22Rv1 (cell line): ENCODE measurements around the gene SBNO1.

Experiments used
- ZFX ChIP-seq: fragments of 450-650 bp; IDR thresholded peaks from 2 replicates; pipeline ENCODE4 v1.6.1; 2017; ENCODE audit warnings: antibody characterized with exemption, borderline replicate concordance
- TF ChIP-seq, protein P1 (sequence below): fragments of 450-650 bp; IDR thresholded peaks from 2 replicates; pipeline ENCODE4 v1.5.1; 2017; ENCODE audit warnings: mild to moderate bottlenecking

DNA sequence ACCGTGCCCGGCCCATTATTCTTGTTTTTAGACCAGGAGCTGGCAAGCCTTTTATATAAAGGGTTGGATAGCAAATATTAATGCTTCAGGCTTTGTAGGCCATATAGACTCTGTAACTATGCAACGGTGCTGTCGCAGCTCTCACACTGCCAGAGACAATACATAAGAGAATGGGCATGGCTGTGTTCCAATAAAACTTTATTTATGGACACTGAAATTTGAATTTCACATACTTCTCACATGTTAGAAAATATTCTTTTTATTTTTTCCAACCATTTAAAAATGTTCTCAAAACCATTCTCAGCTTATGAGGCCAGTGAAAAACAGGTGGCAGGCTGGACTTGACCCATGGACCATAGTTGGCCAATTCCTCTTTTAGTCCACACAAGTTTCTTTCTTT is 80.0 kb downstream of the SBNO1 start:
- TF ChIP-seq, protein P1, sequence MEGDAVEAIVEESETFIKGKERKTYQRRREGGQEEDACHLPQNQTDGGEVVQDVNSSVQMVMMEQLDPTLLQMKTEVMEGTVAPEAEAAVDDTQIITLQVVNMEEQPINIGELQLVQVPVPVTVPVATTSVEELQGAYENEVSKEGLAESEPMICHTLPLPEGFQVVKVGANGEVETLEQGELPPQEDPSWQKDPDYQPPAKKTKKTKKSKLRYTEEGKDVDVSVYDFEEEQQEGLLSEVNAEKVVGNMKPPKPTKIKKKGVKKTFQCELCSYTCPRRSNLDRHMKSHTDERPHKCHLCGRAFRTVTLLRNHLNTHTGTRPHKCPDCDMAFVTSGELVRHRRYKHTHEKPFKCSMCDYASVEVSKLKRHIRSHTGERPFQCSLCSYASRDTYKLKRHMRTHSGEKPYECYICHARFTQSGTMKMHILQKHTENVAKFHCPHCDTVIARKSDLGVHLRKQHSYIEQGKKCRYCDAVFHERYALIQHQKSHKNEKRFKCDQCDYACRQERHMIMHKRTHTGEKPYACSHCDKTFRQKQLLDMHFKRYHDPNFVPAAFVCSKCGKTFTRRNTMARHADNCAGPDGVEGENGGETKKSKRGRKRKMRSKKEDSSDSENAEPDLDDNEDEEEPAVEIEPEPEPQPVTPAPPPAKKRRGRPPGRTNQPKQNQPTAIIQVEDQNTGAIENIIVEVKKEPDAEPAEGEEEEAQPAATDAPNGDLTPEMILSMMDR: no peak
- TF ChIP-seq ZFX: no peak
